GM21528 (cell line): Measurements from ENCODE around the gene RNF126.
"Not testable (repeated sequence)": the region's sequence is repeated elsewhere in the genome, so short reads cannot be mapped to it uniquely, and the experiment has no call there.

Source experiments
- ATAC-seq: cut with Tn5 transposase; IDR thresholded peaks from one replicate; pipeline ENCODE4 v1.9.1; 2021; ENCODE audit warnings: mild to moderate bottlenecking, moderate library complexity; ENCODE audit not compliant: unreplicated experiment, low FRiP score

The RNF126 gene

GRCh38 chr19:616062-616700 is 46.8 kb downstream of the RNF126 start:
- ATAC-seq, result no peak

GRCh38 chr19:615619-616018 is 47.4 kb downstream of the RNF126 start:
- ATAC-seq, result no peak

GRCh38 chr19:613732-614567 is 49.1 kb downstream of the RNF126 start:
- ATAC-seq, result no peak

- ATAC-seq, result no peak
Measured at GRCh38 chr19:612941-613340, 50.1 kb downstream of the RNF126 start.

- ATAC-seq, result no peak
Measured at GRCh38 chr19:611481-611868, 51.5 kb downstream of the RNF126 start.

- no peak for ATAC-seq
Measured at GRCh38 chr19:610801-611480, 52.1 kb downstream of the RNF126 start.

- no peak for ATAC-seq
Measured at GRCh38 chr19:610071-610800, 52.8 kb downstream of the RNF126 start.

- ATAC-seq, result no peak
Measured at GRCh38 chr19:609004-609346, 54.0 kb downstream of the RNF126 start.

- ATAC-seq, result no peak
Measured at GRCh38 chr19:608155-609003, 54.6 kb downstream of the RNF126 start.

GRCh38 chr19:607301-608154 is 55.5 kb downstream of the RNF126 start:
- no peak for ATAC-seq

- not testable (repeated sequence) for ATAC-seq
Measured at GRCh38 chr19:605061-605971, 57.7 kb downstream of the RNF126 start.

GRCh38 chr19:604355-604754 is 58.7 kb downstream of the RNF126 start:
- ATAC-seq, result no peak

GRCh38 chr19:603779-604178 is 59.2 kb downstream of the RNF126 start:
- not testable (repeated sequence) for ATAC-seq

GRCh38 chr19:603302-603639 is 59.7 kb downstream of the RNF126 start:
- ATAC-seq, result not testable (repeated sequence)

GRCh38 chr19:602391-603301 is 60.4 kb downstream of the RNF126 start:
- ATAC-seq, result no peak

- ATAC-seq, result no peak
Measured at GRCh38 chr19:601790-602189, 61.2 kb downstream of the RNF126 start.

- ATAC-seq, result no peak
Measured at GRCh38 chr19:601310-601709, 61.7 kb downstream of the RNF126 start.
